ENCODE measurements around the gene PRC1.

PRC1 gene

GRCh38 chr15:90938261-90938660 is 56.1 kb downstream of the PRC1 start:
- peaks cover 56% of the 10 kb centered on the region for H3K36me3 ChIP-seq (ENCODE audit: insufficient read depth, low read depth, low read length)
- no peaks in the 10 kb centered on the region for H3K4me1 ChIP-seq (ENCODE audit: insufficient read depth, low read length)

GRCh38 chr15:90936823-90937222 is 57.5 kb downstream of the PRC1 start:
- no peak overlapping the region for H3K9ac ChIP-seq (ENCODE audit: low read depth, low read length)
- H3K27me3 ChIP-seq (ENCODE audit: insufficient read depth, low read length): peaks cover 16% of the 10 kb centered on the region
- peaks cover 41% of the 10 kb centered on the region for H3K36me3 ChIP-seq (ENCODE audit: insufficient read depth, low read depth, low read length)
- H3K4me3 ChIP-seq (ENCODE audit: low read length): no peak overlapping the region
- H3K4me1 ChIP-seq (ENCODE audit: insufficient read depth, low read length): peaks cover 2% of the 10 kb centered on the region; the same call in 1 of the 2 replicates
- no peaks in the 10 kb centered on the region for H3K9me3 ChIP-seq (ENCODE audit: insufficient read depth, low read depth, low read length)
- H3K27ac ChIP-seq (ENCODE audit: low read length): no peak overlapping the region

More at GRCh38 chr15:90938261-90938660, 56.1 kb downstream of the PRC1 start:
- no peaks in the 10 kb centered on the region for H3K9me3 ChIP-seq (ENCODE audit: insufficient read depth, low read depth, low read length)
- peaks cover 9% of the 10 kb centered on the region for H3K27me3 ChIP-seq (ENCODE audit: insufficient read depth, low read length)
- H3K9ac ChIP-seq (ENCODE audit: low read depth, low read length): no peak overlapping the region
- H3K27ac ChIP-seq (ENCODE audit: low read length): no peak overlapping the region
- no peak overlapping the region for H3K4me3 ChIP-seq (ENCODE audit: low read length)

- Histone ChIP-seq H3K36me3 (ENCODE audit: insufficient read depth, low read depth, low read length) (peaks cover 27% of the 10 kb centered on the region), H3K4me1 (ENCODE audit: insufficient read depth, low read length) (peaks cover 2% of the 10 kb centered on the region; the same call in 1 of the 2 replicates), H3K4me3 (ENCODE audit: low read length) (peak within 1 kb of the TSS; percentile 61), H3K27ac (ENCODE audit: low read length) (no peak within 1 kb of the TSS), H3K27me3 (ENCODE audit: insufficient read depth, low read length) (peaks cover 16% of the 10 kb centered on the region), H3K9me3 (ENCODE audit: insufficient read depth, low read depth, low read length) (no peaks in the 10 kb centered on the region), H3K9ac (ENCODE audit: low read depth, low read length) (peak within 1 kb of the TSS; percentile 66; the same call in 1 of the 2 replicates)
These were observed 59.2 kb downstream of the PRC1 start, which contains the start of gene UNC45A for GRCh38 chr15:90934949-90935751. Gene UNC45A, plus strand, starts transcription at chr15:90935285. Its CDS starts 40 bp downstream, at chr15:90935325.

- peaks cover 2% of the 10 kb centered on the region; the same call in 1 of the 2 replicates for H3K4me1 ChIP-seq (ENCODE audit: insufficient read depth, low read length)
- no peak overlapping the region for H3K9ac ChIP-seq (ENCODE audit: low read depth, low read length)
- no peak overlapping the region for H3K27ac ChIP-seq (ENCODE audit: low read length)
- H3K4me3 ChIP-seq (ENCODE audit: low read length): peak overlapping the region; percentile 61
- H3K9me3 ChIP-seq (ENCODE audit: insufficient read depth, low read depth, low read length): no peaks in the 10 kb centered on the region
- peaks cover 19% of the 10 kb centered on the region for H3K36me3 ChIP-seq (ENCODE audit: insufficient read depth, low read depth, low read length)
- peaks cover 16% of the 10 kb centered on the region for H3K27me3 ChIP-seq (ENCODE audit: insufficient read depth, low read length)
These were observed 59.9 kb downstream of the PRC1 start for GRCh38 chr15:90934256-90934948.

- peaks cover 2% of the 10 kb centered on the region; the same call in 1 of the 2 replicates for H3K4me1 ChIP-seq (ENCODE audit: insufficient read depth, low read length)
- peaks cover 13% of the 10 kb centered on the region for H3K36me3 ChIP-seq (ENCODE audit: insufficient read depth, low read depth, low read length)
- no peak overlapping the region for H3K4me3 ChIP-seq (ENCODE audit: low read length)
- H3K9me3 ChIP-seq (ENCODE audit: insufficient read depth, low read depth, low read length): no peaks in the 10 kb centered on the region
- H3K27me3 ChIP-seq (ENCODE audit: insufficient read depth, low read length): peaks cover 16% of the 10 kb centered on the region
- H3K27ac ChIP-seq (ENCODE audit: low read length): no peak overlapping the region
- no peak overlapping the region for H3K9ac ChIP-seq (ENCODE audit: low read depth, low read length)
These were observed 61.0 kb downstream of the PRC1 start for GRCh38 chr15:90933301-90933700.

GRCh38 chr15:90932660-90932991 is 61.7 kb downstream of the PRC1 start:
- Histone ChIP-seq H3K4me3 (ENCODE audit: low read length) (peak overlapping the region; percentile 81; the same call in 1 of the 2 replicates), H3K36me3 (ENCODE audit: insufficient read depth, low read depth, low read length) (peaks cover 8% of the 10 kb centered on the region; the same call in 1 of the 2 replicates), H3K4me1 (ENCODE audit: insufficient read depth, low read length) (peaks cover 2% of the 10 kb centered on the region; the same call in 1 of the 2 replicates), H3K9ac (ENCODE audit: low read depth, low read length) (no peak overlapping the region), H3K27me3 (ENCODE audit: insufficient read depth, low read length) (peaks cover 16% of the 10 kb centered on the region), H3K9me3 (ENCODE audit: insufficient read depth, low read depth, low read length) (no peaks in the 10 kb centered on the region), H3K27ac (ENCODE audit: low read length) (no peak overlapping the region)

- H3K4me1 ChIP-seq (ENCODE audit: insufficient read depth, low read length): peaks cover 2% of the 10 kb centered on the region; the same call in 1 of the 2 replicates
- peaks cover 6% of the 10 kb centered on the region; the same call in 1 of the 2 replicates for H3K36me3 ChIP-seq (ENCODE audit: insufficient read depth, low read depth, low read length)
- H3K9ac ChIP-seq (ENCODE audit: low read depth, low read length): peak within 1 kb of the TSS; percentile 74
- peak within 1 kb of the TSS; percentile 81 for H3K4me3 ChIP-seq (ENCODE audit: low read length)
- H3K27ac ChIP-seq (ENCODE audit: low read length): no peak within 1 kb of the TSS
- no peaks in the 10 kb centered on the region for H3K9me3 ChIP-seq (ENCODE audit: insufficient read depth, low read depth, low read length)
- peaks cover 16% of the 10 kb centered on the region for H3K27me3 ChIP-seq (ENCODE audit: insufficient read depth, low read length)
These were observed 62.3 kb downstream of the PRC1 start, which contains the start of gene HDDC3 for GRCh38 chr15:90931828-90932659. Gene HDDC3, minus strand, starts transcription at chr15:90932549. Its CDS starts 9 bp downstream, at chr15:90932540.

GRCh38 chr15:90931575-90931827 is 62.8 kb downstream of the PRC1 start:
- Histone ChIP-seq H3K36me3 (ENCODE audit: insufficient read depth, low read depth, low read length) (peaks cover under 1% of the 10 kb centered on the region; the same call in 1 of the 2 replicates), H3K9ac (ENCODE audit: low read depth, low read length) (peak overlapping the region; percentile 34; the same call in 1 of the 2 replicates), H3K4me1 (ENCODE audit: insufficient read depth, low read length) (peaks cover 2% of the 10 kb centered on the region; the same call in 1 of the 2 replicates), H3K4me3 (ENCODE audit: low read length) (peak overlapping the region; percentile 81; the same call in 1 of the 2 replicates), H3K27ac (ENCODE audit: low read length) (no peak overlapping the region), H3K27me3 (ENCODE audit: insufficient read depth, low read length) (peaks cover 16% of the 10 kb centered on the region), H3K9me3 (ENCODE audit: insufficient read depth, low read depth, low read length) (no peaks in the 10 kb centered on the region)

GRCh38 chr15:90930861-90931574 is 63.3 kb downstream of the PRC1 start:
- H3K27ac ChIP-seq (ENCODE audit: low read length): no peak overlapping the region
- no peaks in the 10 kb centered on the region for H3K36me3 ChIP-seq (ENCODE audit: insufficient read depth, low read depth, low read length)
- H3K9ac ChIP-seq (ENCODE audit: low read depth, low read length): 0 out of 2 replicates have a peak overlapping the region, but pooled peaks have one; percentile 34
- H3K27me3 ChIP-seq (ENCODE audit: insufficient read depth, low read length): peaks cover 16% of the 10 kb centered on the region
- H3K9me3 ChIP-seq (ENCODE audit: insufficient read depth, low read depth, low read length): no peaks in the 10 kb centered on the region
- H3K4me3 ChIP-seq (ENCODE audit: low read length): peak overlapping the region; percentile 81; the same call in 1 of the 2 replicates
- peaks cover 2% of the 10 kb centered on the region; the same call in 1 of the 2 replicates for H3K4me1 ChIP-seq (ENCODE audit: insufficient read depth, low read length)

- H3K36me3 ChIP-seq (ENCODE audit: insufficient read depth, low read depth, low read length): no peaks in the 10 kb centered on the region
- H3K4me3 ChIP-seq (ENCODE audit: low read length): no peak overlapping the region
- peaks cover 2% of the 10 kb centered on the region; the same call in 1 of the 2 replicates for H3K4me1 ChIP-seq (ENCODE audit: insufficient read depth, low read length)
- peaks cover 16% of the 10 kb centered on the region for H3K27me3 ChIP-seq (ENCODE audit: insufficient read depth, low read length)
- H3K9me3 ChIP-seq (ENCODE audit: insufficient read depth, low read depth, low read length): no peaks in the 10 kb centered on the region
- no peak overlapping the region for H3K27ac ChIP-seq (ENCODE audit: low read length)
- no peak overlapping the region for H3K9ac ChIP-seq (ENCODE audit: low read depth, low read length)
These were observed 64.9 kb downstream of the PRC1 start for GRCh38 chr15:90929246-90930019.
